Activated CD4-positive, alpha-beta T cell treated with anti-CD3 and anti-CD28 coated beads, Interleukin-2, amount 50 U/mL, for 48 hours (primary cell): ENCODE data around the gene MYO5A.

Experiments used
- DNase-seq, 2 experiments: peaks; one replicate each; pipeline ENCODE4 v3.0.0-alpha.2; 2020

Gene MYO5A

GRCh38 chr15:52415628-52416027 is 113.1 kb downstream of the MYO5A start:
- no peak for DNase-seq

- DNase-seq: no peak
These were observed 113.7 kb downstream of the MYO5A start for GRCh38 chr15:52414936-52415335.

GRCh38 chr15:52408823-52409222 is 119.9 kb downstream of the MYO5A start:
- no peak for DNase-seq

- DNase-seq: no peak
These were observed 121.3 kb downstream of the MYO5A start for GRCh38 chr15:52407374-52407773.

- DNase-seq: no peak
These were observed 122.1 kb downstream of the MYO5A start for GRCh38 chr15:52406601-52407000.

GRCh38 chr15:52405856-52406255 is 122.8 kb downstream of the MYO5A start:
- no peak for DNase-seq

- no peak for DNase-seq
These were observed 131.6 kb downstream of the MYO5A start for GRCh38 chr15:52397118-52397517.

- DNase-seq: no peak
These were observed 134.6 kb downstream of the MYO5A start for GRCh38 chr15:52394118-52394517.

- no peak for DNase-seq
These were observed 136.5 kb downstream of the MYO5A start for GRCh38 chr15:52392008-52392687.

- DNase-seq: no peak
These were observed 137.6 kb downstream of the MYO5A start for GRCh38 chr15:52391069-52391468.

- DNase-seq: no peak
These were observed 143.0 kb downstream of the MYO5A start for GRCh38 chr15:52385670-52386069.

- no peak for DNase-seq
These were observed 145.5 kb downstream of the MYO5A start for GRCh38 chr15:52383100-52383588.

GRCh38 chr15:52382647-52383046 is 146.0 kb downstream of the MYO5A start:
- DNase-seq: no peak

GRCh38 chr15:52379395-52380106 is 149.1 kb downstream of the MYO5A start:
- peak; percentile 21 to 36 for DNase-seq

GRCh38 chr15:52378746-52379394 is 149.8 kb downstream of the MYO5A start:
- DNase-seq: no peak

- no peak for DNase-seq
These were observed 158.7 kb downstream of the MYO5A start for GRCh38 chr15:52370010-52370409.

- DNase-seq: no peak
These were observed 159.2 kb downstream of the MYO5A start for GRCh38 chr15:52369455-52369854.

- no peak for DNase-seq
These were observed 159.7 kb downstream of the MYO5A start for GRCh38 chr15:52369030-52369429.

- DNase-seq: no peak
These were observed 160.3 kb downstream of the MYO5A start for GRCh38 chr15:52368402-52368801.

GRCh38 chr15:52362497-52362896 is 166.2 kb downstream of the MYO5A start:
- DNase-seq: no peak

GRCh38 chr15:52361975-52362494 is 166.6 kb downstream of the MYO5A start:
- DNase-seq: no peak

- DNase-seq: no peak
These were observed 167.2 kb downstream of the MYO5A start for GRCh38 chr15:52361494-52361893.
